HG02884 (cell line): ENCODE measurements around the gene ATP5F1D.

ENCODE experiments used
- ATAC-seq: cut with Tn5 transposase; IDR thresholded peaks from one replicate; pipeline ENCODE4 v1.9.1; 2021; ENCODE audit warnings: mild to moderate bottlenecking, moderate library complexity; ENCODE audit not compliant: unreplicated experiment

ATP5F1D gene

DNA sequence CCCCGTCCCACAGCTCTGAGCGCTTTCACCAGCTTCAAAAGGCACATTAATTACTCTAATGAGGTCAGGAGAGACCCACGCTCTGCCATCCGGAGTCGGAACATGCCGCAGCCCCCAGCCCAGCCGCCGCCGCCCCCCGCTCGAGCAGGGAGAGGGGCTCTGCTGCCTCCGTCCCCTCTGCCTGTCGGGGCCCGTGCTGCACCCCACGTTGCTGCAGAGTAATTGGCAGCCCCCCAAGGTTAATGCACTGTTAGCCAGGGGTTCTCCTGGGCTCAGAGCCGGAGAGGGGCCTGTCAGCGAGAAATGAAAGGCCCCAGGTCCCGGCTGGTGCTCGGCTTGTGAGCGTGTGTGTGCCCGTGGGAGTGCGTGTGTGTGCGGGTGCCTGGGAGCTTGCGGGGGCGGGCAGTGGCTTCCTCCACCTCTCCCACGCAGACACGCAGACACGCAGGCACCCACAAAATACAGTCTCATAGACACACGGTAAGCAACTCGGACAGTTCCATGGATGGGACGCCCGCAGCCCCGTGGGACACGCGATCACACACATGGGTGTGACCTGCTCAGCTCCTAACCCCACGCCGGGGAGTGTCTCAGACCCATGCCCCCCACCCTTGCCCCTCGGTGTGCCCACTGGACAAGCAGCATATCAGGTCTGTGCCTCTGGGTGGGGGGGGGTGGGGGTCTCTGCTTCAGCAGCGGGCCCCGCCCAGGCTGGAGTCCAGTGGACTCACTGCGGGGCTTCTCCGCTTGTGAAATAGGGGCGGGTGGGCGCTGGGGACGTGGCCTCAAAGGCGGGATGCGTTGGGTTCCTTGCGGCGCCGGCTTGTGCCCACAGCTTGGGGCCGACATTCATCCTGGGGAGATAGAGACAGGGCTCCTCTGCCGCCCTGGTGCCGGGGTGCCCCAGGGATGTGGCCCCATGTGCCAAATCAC lies 39.4 kb downstream of the ATP5F1D start:
- ATAC-seq, result no peak

DNA sequence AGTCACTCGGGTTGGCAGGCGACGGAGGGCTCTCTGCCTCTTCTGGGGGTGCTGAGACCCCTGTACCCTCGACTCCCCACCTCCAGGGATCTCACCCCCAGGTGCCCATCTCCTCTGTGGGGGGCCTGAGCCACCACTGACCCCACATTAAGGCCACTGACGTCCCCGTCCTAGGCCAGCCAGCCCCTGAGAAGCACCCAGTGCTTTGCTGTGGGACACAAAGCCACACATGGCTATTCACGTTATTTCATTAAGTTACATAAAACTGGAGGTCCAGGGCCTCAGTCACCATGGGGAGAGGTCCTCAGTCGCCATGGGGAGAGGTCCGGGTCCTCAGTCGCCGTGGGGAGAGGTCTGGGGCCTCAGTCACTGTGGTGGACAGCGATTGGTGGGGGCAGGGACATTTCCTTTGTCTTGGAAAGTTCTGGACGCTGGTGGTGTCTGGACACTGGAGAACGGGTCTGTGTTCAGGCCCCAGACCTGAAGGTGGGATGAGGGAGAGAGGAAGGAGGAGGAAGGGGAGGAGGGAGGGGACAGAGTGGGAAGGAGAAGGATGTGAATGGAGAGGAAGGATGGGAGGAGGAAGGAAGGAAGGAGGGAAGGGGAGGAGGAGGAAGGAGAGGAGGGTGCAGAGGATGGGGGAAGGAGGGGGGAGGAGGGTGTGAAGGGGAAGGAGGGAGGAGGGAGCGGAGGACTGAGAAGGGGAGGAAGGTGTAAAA lies 40.2 kb downstream of the ATP5F1D start:
- ATAC-seq, result no peak

DNA sequence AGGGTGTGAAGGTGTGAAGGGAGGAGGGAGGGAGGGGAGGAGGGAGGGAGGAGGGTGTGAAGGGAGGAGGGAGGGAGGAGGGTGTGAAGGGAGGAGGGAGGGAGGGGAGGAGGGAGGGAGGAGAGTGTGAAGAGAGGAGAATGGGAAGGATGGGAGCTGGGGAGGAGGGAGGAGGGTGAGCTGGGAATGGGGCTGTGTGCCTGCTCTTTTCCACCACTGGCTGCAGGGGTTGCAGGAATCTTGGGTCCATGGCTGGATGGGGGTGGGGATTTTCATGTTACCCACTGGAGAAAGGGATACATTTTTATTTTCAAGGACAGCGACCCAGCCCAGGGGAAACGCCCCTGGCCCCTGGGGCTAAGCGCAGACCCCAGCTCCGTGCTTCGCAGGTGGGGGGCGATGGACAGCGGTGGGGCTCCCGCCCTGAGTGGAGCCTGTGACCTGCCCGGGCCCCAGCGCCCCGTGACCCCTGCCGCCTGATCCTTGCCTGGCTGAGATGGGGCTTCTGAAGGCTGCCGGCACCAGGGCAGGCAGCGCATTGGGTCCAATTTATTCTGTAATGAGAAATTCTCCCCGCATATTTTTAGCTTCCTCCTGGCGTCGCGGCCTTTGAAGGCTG lies 41.1 kb downstream of the ATP5F1D start:
- ATAC-seq, result no peak

DNA sequence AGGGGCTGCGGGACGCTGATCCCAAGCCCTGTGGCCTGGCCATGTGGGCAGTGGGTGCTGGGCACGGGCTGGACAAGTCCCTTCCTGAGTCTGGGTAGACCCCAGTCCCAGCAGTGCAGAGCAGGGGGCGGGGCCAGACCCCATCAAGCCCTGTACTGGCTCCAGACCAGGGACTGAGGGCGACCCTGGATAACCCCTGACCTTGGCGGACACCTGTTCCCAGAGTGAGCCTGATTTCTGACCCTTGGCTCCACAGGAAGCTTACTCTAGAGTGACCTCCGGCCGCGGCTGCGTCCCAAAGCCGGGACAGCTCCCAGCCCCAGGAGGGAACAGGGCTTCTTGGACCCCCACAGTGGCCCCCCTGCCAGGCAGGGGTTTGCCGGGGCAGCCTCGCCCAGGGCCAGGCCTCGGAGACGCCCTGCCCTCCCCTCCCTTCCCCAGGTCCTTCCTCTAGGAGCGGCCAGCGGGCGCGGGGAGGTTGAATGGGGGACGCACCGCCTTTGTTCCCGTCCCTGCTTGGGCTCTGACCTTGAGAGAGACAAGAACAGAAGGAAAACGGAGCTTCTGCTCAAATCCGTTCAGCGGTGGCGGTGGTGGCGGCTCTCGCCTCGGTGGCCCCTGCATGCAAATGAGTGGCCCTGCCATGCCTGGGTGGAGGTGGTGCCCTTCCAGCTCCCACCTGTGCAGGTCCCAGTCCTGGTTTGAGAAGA lies 41.8 kb downstream of the ATP5F1D start:
- no peak for ATAC-seq

DNA sequence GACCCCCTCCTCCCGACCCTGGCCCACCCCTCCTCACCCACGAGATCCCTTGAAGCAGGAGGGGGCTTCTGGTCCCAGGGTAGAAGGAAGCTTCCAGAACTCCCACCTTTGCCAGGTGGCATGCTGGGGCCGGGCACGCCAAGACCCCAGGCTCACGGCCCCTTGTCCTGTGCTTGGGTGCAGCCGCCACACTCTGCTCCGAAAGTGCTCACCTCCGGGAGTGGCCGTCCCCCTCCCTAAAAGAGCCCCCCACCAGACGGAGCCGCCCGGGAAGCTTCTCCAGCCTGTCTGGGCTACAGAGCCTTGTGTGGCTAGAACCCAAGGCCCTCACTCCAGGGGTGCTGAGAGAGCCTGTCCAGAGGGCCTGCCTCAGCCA lies 42.4 kb downstream of the ATP5F1D start:
- no peak for ATAC-seq

DNA sequence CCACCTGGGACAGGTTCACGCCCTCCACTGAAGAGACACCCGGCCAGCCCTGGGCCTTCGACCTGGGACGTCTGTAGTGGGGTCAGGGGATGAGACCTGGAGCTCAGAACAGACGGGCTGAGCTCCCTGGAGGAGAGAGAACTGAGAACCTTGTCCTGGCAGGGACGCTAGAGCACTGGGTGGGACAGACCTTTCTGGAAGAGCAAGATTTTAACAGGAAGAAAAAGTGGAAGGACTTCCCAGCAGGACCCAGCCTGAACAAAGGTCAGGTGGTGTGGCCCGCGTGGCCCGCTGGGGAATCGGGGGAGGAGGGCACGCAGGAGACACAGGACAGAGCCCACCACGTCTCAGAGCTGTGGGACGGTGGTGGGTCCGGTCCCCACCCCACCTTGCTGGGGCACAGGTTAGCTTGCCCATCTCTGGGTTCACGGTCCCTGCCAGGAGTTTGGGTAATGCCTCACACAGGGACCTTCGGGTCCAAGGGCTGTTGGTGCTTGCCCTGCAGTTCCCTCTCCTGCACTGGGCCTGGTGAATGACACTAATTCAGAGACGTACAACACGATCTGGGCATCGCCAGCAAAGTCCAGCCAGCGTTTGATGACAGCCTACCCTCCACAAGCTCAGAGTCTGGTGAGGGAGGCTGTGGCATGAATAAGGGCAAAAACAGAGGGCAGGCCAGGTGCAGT lies 42.9 kb downstream of the ATP5F1D start:
- no peak for ATAC-seq

DNA sequence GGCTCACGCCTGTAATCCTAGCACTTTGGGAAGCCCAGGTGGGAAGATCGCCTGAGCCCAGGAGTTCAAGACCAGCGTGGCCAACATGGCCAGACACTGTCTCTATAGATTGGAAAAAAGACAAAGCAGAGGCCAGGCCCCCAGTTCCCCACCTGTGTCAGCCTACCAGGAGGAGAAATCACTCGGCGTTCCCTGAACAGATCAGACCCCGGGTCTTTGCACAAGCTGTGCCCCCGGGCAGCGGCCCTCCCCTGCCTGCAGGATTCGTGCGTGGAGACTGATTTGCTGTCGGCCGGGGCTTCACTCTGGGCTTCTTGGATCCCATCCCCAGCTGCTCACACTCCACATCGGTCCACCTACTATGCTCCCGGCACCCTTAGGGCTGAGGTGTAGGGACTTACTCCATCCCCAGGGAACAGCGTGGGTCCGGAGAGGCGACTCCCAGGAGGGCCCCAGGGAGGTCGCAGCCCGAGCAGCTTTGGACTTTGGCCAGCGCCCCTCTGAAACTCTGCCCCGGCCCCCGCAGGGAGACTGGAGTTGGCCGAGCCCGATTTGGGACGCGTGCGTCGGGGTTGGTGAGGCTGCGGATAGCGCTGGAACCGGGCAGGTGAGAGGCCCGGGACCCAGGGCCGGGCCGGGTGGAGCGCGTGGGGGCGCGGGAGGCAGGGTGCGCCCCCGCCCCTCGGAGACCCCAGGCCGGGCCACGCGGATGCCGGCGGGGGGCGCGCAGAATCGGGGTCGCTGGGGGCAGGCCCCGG lies 43.6 kb downstream of the ATP5F1D start:
- no peak for ATAC-seq

DNA sequence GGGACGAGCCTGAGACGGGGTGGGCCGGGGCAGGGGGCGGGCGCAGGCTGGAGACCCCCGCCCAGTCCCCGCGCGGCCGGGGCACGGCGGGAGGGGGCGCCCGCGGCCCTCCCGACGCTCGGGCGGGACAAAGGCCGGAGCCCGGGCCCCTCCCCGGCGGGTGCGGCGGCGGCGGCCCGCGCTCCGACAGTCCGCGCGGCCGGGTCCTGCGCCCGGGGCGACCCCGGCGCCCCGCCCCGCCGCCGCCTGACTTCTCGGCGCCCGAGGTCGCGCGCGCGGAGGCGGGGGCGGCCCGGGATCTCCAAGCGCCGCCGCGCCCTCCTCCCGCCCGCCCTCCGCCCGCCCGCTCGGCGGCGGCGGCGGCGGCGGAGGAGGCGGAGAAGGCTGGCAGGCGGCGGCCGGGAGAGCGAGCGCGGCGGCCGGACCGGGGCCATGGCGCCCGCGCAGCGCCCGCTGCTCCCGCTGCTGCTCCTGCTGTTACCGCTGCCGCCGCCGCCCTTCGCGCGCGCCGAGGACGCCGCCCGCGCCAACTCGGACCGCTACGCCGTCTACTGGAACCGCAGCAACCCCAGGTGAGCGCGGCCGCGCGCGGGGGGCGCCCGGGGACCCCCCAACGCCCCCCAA lies 44.3 kb downstream of the ATP5F1D start, which contains the start of gene EFNA2:
Gene EFNA2 (plus strand): TSS at position 137 of the 624 bp plus-strand sequence. CDS start 296 bp downstream, at position 433.
- ATAC-seq, result no peak

DNA sequence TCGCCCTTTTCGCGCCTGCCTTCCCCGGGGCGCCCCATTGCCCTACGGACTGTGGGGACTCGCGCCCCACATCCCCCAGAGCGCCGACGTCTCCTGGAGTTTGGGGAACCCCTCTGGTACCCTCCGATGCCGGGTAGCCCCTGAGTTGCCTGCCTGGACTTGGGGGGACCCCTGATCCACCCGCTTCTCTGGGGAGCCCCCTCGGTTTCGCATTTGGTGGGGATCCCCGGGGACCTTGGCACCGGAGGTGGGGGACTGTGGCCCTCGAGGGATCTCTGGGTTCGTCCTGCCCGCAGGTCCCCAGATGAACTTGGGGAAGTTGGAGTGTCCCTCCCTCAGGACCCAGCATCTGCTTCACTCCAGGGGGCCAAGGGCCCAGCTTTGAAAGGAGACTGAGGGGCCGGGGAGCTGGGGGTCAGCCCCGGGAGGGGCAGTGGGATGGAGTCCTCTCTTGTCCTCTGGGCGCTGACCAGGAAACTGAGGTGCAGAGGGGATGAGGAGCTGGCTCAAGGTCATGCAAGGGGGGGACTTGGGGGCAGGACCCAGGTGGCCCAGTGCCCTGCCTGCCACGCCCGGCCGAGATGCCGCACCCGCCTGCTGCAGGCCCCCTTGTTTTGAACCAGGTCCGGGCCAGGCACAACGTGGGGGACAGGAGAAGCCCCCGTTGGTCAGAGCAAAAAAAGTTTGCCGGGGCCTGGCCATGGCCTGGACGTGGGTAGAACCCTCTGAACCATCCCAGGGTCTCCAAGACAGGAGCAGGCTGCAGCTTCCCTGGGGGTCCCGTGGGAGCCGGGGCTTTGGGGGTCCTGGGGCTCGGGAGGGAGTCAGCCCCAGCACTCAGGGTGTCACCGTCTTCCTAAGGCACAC lies 45.2 kb downstream of the ATP5F1D start:
- no peak for ATAC-seq

DNA sequence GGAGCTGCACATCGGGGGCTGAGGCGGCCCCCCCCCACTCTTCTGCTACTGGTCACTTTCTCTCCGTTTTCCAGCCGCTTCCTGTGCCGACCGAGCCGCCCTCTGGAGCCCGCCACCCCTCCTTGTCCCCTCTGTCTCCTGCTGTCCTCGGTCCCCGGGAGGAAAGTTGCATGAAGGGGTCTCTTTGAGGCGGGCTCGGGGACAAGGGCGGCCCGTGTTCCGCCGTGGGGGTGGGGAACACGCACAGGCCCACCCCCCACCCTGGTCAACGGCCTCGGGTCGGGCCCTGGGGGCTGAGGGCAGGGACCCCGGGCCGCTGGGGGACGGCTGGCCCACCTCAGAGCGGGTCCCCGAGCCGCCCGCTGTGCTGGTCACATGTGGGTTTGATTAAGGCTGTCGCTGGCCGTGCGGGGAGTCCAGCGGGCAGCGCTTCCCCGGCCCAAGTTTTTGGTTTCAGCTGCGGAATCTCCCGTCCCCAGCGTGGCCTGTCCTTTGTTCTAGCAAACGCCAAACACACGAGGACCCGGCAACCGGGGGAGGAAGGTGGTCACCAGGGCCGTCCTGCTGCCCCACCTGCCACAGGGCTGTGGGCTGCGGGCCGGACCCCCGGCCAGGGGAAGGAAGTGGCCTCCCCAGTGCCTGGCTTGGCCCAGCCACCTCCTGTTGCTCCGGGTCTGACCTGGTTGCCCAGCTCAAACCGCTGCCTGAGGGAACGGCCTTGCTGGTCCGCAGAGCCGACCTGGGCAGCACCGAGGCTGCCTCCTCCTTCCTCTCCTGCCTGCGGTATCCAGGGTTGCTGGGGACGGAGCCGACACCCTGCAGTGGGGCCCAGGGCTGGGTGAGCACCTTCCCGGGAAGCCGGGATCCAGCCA lies 46.0 kb downstream of the ATP5F1D start:
- no peak for ATAC-seq

DNA sequence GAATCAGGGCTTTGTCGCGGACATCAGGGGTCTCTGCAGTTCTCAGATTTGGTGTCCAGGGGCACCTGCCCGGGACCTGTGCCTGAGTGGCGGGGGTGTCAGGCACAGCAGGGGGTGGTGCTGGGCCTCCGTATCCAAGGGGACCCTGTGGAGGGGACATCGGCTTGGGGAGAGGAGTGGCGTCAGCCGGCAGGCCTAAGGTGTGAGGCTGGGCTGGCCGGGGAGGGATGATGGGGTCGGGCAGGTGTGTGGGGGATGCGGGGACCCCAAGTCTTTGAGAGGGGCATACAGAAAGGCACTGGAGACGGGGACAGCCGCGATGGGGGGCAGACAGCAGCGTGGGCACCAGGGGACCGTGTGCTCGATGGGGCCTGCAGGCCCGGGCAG lies 46.7 kb downstream of the ATP5F1D start:
- ATAC-seq, result no peak

DNA sequence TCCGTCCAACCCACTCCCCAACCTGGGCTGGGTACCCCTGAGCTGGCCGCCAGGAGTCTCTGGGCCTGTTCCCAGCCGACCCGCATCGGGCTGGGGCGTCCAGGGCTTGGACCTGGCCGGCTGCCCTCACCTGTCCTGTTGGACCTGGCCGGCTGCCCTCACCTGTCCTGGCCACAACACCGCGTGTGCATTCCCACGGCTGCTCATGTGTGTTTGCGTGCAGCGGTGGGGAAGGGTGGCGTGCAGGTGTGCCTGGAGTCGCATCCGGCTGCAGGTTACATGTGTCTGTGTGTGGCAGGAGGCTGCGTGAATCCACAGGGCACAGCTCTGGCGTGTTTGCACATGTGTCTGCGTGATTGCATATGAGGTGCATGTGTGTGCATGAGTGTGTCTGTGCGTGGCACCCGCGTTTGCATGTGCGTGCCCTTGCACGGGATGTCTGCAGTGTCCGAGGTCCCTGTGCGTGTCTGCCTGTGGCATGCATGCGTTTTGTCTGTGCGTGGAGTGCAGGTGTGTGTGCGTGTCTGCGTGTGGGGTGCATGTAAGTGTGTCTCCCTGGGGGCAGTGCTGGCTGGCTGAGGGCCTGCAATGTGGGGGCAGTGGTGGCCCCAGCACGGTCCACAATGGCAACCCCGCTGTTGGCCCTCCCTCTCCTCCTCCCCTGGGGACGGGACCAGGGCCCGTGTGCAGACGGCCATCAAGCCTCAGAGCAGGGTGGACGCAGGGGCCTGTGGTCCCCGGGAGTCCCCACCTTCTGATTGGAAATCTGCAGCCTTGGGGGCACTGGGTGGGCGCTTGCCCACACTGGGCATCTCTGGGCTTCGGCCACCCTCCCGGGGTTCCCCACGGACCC lies 47.5 kb downstream of the ATP5F1D start:
- ATAC-seq, result no peak

DNA sequence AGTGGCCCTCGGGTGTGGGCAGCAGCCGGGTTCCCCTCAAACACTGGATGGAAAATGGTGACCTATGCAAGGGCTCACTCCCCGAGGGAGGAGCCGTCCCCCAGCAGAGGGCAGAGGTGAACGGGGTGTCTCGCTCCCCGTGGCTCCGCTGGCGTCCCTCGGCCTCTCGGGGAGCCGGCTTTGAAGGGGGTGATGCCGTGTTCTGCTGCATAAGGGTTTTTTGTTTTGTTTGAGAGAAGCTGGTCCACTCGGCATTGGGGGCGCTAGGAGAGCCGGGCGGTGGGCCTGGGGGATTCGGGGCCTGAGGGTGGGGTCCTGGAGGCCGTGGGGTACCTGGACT lies 48.1 kb downstream of the ATP5F1D start:
- ATAC-seq, result no peak

DNA sequence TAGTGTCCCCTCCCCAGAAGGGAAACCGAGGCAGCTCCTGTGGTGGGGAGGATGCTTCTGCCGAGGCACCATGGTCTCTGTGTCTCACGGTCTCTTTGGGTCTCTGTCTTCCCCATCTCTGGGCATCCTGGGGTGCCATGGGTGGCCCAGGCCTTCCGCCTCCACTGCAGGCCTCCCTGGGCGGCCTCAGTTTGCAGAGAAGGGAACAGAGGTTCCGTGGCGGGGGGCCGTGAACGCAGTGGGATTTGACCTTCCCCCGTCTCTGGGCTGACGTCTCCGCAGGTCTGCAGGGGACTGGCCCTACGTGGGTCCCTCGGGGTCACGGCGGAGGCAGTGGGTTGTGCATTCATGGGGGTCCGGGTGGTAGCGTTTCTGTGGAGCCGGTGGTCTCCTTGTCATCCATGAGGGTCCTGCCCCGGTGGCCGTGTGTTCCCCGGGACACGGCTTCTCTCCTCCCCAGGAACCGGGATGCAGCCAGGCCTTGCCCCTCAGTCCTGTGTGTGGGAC lies 48.7 kb downstream of the ATP5F1D start:
- ATAC-seq, result no peak

DNA sequence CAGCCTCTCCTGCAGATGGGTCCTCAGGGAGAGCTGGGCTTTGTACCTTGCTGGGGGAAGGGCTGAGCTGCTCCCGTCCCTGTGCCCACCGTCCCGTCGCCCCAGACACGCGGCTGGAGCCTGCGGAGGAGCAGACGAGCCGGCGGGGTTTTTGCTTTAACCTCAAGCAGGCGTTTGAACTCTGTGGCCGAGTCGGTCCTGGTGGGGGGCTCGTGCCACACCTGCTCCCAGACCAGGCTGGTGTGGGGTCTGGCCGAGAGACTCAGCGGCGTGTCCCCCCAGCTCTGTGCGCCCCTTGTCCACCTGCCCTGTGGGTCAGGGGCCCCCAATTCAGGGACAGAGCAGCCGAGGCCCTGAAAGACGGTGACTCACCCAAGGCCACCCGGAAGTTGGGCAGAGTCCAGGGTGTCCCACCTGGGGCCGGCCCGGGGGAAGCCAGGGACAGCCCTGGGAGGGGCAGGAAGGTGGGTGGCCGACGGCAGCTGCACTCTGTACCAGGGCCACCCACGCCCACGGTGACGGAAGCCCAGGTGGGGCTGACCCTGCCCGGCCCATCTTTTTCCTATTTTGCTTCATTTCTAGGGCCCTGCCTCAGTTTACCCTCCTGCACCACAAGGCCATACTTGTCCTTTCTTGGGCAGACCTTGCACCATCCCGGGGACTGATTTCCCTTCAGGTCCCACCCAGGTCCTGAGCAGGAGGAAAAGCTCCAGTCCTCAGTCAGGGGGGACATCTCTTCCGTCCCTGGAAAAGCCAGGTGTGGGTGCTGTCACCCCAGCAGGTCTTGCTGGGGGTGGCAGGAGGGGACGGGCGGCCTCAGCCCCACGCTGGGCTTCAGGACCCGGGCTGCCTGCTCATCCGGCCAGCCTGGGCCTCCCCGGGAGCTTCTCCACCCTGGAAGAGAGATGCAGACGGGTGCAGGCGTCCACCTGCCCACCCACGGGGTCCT lies 49.4 kb downstream of the ATP5F1D start:
- no peak for ATAC-seq
